Activated T-helper 9 cell treated with anti-CD3 and anti-CD28 coated beads, Interleukin-2, amount 50 U/mL, for 16 hours (primary cell): ENCODE data around the gene REXO1.

Experiments
- DNase-seq: peaks from one replicate; pipeline ENCODE4 v3.0.0-alpha.2; 2020; ENCODE audit warnings: low read depth

The REXO1 gene

DNA sequence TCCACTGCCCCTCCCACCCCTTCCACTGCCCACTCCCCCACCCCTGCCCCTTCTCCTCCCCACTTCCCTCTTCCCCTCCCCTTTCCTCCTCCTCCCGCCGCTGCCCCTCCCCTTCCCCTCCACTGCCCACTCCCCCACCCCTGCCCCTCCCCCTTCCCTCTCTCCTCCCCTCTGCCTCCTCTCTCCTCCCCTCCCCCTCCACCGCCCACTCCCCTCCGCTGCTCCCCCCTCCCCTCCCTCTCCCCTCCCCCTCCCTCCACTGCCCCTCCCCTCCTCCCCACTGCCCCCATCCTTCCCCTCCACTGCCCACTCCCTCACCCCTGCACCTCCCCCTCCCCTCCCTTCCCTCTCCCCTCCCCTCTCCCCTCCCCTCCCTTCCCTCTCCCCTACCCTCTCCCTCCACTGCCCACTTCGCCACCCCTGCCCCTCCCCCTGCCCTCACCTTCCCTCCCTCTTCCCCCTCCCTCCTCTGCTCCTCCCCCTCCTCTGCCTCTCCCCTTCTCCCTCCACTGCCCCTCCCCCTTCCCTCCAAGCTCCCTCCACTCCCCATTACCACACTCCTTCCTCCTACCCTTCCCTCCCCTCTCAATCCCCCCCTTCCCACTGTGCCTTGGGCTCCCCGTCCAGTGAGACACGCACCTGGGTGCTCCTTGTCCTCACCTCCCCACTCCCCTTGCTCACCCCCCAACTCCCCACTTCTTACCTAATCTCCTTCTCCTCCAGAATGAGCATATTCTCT lies 58.1 kb downstream of the REXO1 start:
- DNase-seq: no peak

GRCh38 chr19:1789261-1790041 lies 58.8 kb downstream of the REXO1 start:
- DNase-seq: no peak

GRCh38 chr19:1787116-1787515 lies 61.2 kb downstream of the REXO1 start:
- no peak for DNase-seq

DNA sequence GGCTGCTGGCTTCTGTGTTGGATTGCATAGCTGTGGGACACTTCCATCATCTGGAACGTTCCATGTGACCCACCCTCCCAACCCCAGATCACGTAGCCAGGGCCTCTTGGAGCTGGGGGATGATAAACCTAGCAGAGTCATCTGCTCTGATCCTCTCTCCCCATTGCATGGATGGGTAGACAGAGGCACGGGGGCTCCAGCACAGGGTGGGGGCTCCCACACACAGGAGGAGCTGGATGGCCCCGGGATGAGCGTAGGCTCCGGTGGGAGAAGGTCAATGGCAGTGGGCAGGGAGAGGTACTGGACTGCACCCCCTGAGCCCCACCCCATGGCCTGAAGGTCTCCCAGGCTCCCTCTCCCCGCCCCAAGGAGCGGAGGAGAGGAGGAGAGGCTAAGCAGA lies 61.6 kb downstream of the REXO1 start:
- no peak for DNase-seq

DNA sequence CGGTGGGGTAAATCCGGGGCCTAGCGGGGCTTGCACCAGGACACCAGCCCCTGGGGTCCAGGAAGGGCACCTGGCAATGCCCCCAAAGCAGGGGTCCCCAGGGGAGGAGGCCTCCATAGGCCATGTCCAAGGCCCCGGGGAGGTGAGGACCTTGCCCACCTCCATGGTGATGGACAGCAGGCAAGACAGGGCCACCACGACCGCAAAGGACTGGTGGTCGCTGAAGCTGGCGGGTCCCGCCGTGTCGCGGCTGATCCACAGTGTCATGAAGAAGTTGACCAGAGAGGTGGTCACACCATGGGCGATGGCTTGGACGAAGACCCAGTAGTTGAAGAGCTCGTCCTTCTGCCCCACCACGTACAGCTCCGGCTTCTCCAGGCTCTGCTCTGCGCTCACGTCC lies 63.0 kb downstream of the REXO1 start:
- DNase-seq: no peak

- DNase-seq: no peak
Measured at GRCh38 chr19:1783874-1784273, 64.4 kb downstream of the REXO1 start.

GRCh38 chr19:1783354-1783753 lies 64.9 kb downstream of the REXO1 start:
- DNase-seq: no peak

DNA sequence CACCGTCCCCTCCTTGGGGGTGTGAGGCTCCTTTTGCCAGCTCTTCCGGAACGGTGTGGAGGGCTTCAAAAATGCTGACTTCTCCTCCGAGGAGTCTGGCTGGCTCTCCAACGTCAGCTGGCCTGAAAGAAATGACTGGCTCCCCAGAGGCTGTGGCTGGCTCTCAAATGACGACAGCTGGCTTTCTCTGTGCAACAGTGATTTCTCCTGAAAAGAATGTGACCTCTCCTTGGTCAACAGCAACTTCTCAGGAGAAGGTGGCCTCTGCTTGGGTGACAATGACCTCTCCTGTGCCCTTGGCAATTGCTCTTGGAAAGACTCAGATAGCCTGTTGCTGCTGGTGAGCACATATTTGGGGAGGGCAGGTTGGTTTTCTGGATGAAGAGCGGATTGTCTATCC lies 65.8 kb downstream of the REXO1 start:
- DNase-seq: no peak

GRCh38 chr19:1780272-1780958 lies 67.9 kb downstream of the REXO1 start:
- DNase-seq: no peak

GRCh38 chr19:1779574-1779973 lies 68.7 kb downstream of the REXO1 start:
- no peak for DNase-seq

DNA sequence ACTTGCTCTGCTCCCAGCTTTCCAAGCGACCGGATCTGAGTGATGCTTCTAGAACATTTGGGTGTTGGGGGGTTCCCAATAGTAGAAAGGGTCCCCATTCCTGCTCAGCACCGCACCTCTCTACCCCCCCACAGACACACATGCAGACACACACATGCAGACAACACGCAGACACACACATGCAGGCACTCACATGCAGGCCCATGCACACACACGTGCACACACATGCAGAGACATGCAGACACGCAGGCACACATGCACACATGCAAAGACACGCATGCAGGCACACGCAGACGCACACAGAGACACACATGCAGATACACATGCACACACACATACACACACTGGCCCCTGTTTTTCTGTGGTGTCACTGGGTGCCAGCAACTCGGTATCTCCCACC lies 71.1 kb downstream of the REXO1 start:
- no peak for DNase-seq

GRCh38 chr19:1776606-1777147 lies 71.6 kb downstream of the REXO1 start:
- DNase-seq: no peak

DNA sequence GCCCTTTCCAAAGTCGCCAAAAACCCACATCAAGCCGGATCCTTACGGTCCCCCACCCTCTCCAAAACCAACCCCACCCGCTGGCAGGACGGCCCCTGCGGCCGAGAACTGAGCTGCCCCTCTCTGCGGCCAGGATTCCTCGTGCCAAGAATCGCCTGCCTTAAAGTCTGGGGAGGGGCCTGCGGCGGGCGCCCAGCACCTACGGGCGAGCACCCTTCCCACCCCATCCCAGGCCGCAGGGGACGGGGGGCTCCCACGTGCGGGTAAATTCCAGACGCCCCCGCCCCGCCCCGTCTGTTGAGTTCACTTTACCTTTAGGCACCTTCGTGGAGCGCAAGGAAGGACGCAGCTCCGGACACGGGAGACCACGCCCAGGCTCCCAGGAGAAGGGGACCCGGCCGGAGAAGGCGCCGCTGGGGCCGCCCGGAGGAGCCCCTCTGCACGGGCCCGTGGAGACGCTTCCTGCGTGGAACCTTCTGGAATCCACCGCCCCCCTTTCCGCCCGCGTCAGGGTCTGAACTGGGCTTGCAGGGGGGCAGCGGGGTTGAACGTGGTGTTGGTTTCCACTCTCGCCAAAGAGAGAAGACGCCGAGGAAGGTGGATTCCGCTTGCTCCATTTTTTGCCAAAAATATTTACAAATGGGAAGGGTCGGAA lies 72.2 kb downstream of the REXO1 start:
- DNase-seq: no peak

GRCh38 chr19:1774989-1775772 lies 73.1 kb downstream of the REXO1 start:
- DNase-seq: no peak

DNA sequence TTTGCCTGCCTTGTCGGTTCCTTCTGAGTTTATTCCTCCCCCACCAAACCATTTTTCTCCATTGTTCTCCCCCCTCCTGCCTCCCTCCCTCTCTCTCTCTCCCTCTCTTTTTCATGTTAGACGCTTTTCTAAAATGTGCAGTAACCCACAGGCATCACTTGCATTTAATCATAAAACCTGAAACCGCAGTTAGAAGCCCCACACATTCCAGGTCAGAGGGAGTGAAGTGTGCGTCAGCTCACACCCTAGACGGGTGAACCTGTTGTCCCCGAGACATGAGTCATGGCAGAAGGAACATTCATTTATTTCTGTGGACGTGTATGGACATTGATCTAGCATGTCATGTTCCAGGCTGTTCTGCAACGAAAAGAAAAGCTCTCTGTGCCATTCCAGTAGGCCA lies 75.1 kb downstream of the REXO1 start:
- no peak for DNase-seq

- no peak for DNase-seq
Measured at GRCh38 chr19:1770866-1771576, 77.3 kb downstream of the REXO1 start.

GRCh38 chr19:1769645-1769985 lies 78.7 kb downstream of the REXO1 start:
- no peak for DNase-seq

- DNase-seq: no peak
Measured at GRCh38 chr19:1768918-1769644, 79.2 kb downstream of the REXO1 start.

DNA sequence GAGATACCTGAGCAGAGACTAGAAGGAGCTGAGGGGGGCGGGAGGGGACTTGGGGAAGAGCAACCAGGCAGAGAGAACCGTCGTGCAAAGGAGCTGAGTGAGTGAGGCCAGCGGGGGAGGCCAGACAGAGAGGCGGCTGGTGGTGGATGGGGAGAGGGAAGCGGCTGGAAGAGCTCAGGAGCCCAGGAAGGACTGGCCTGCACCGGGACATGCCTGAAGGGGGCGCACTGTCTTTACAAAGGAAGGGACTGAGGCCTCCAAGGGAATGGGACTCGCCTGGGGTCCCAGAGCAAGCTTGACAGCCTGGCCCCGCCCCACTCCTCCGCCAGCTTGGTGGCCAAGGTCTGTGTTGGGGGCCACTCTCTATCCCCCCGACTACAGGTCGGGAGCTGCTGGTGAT lies 80.0 kb downstream of the REXO1 start:
- DNase-seq: no peak

DNA sequence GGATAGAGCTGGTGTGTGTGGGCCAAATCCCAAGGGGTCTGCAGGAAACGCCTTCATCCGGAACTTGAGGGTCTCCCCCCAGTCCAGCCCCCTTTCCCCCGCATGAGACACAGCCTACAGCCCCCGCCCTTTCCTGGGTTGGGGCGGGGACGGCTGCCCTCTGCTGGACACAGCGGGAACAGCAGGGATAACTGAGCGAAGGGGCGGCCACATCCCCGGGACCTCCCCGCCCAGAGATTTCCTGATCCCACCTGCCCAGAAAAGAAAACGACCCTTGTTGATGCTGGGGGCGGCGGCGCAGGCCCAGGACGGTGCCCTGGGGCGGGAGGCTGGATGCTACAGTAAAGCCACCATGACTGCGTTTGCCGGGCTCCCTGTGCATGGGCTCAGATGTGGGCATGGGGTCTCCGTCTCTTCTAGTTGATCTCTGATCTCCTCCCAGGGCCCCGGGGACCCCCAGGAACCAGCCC lies 80.8 kb downstream of the REXO1 start:
- DNase-seq: peak; percentile 34
